GM18520 (cell line): Measurements from ENCODE around the gene CRADD.
"Not testable (repeated sequence)": the region's sequence is repeated elsewhere in the genome, so short reads cannot be mapped to it uniquely, and the experiment has no call there.

Experiments used
- ATAC-seq: cut with Tn5 transposase; IDR thresholded peaks from one replicate; pipeline ENCODE4 v1.9.1; 2021; ENCODE audit not compliant: unreplicated experiment

CRADD gene

DNA sequence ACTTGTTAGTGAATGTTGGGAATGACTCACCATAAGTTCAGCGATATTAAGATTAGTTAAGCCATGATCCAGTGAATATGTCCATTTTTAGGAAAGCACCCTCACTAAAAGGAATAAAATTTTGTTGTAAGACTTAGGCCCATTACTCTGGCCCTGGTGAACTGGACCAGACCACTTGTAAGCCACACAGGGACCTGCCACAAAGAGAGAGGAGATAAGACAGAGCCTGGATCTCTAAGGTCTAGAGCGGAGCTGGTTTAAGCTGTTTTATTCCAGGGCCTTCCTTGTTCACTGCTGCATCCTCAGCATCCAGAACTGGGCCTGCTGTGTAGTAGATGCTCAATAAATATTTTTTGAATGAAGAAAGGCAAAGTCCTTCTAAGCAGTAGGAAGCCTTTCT, 79.1 kb downstream of the CRADD start:
- no peak for ATAC-seq

DNA sequence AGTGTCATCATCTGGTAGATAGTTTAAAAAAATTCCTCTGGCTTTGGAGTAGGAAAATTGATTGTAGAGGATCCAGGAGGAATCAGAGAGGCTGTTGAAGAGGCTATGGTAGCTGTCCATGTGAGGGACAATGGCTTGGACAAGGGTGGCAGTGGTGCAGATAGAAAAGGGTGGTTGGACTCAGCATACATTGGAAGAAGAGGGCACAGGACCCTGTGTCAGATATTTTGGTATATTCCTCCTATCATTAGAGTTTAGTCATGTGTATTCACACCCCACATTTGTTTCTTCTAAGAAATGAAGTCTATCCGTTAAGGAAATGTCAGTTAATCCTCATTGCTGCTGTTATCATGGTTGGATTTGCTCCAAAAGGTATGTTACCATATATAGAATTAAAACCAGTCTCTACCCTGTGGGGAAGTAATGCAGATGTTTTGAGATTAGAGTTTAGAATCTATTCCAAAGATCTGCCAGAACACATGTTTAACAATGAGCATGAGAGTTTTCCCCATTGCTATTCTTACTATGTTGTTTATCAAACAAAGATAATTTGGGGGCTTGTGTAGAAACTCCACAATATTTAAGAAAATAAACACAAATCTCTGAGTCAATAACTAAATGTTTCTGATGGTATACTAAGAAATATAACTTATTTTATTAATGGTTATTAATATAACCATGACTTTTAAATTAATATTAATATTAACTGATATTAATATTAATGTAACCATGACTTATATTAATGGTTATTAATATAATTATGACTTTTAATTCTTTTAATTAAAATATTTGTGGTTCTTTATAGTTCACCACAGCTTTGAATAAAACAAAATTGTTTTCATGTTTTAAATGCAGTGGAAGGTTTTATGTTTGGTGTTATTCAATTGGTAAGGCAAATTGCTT, 80.9 kb downstream of the CRADD start:
- ATAC-seq: no peak

DNA sequence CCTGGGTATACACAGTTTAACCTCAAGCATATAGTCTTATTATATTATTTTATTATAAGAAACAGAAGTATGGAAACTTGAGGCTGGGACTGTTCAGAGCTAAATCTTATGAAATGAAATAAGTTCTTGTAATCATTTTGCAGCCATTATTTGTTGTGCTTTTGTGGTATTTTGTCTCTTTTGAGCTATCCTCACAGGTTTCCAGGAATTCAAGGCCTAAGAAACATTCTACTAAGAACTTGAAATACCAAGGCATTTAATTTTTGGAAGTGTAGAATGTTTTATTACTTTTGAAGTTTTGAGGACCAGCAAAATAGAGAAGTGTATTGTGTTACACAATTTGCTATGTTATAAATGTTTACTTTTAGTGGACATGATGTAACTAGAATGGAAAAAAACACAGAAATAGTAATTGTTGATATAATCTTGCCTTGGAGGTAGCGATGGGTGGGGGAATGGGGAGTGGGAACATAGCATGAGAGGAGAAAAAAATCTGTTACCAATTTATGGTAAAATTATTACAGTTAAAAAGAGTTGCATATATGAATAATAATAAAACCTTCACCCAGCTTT, 81.7 kb downstream of the CRADD start:
- no peak for ATAC-seq

DNA sequence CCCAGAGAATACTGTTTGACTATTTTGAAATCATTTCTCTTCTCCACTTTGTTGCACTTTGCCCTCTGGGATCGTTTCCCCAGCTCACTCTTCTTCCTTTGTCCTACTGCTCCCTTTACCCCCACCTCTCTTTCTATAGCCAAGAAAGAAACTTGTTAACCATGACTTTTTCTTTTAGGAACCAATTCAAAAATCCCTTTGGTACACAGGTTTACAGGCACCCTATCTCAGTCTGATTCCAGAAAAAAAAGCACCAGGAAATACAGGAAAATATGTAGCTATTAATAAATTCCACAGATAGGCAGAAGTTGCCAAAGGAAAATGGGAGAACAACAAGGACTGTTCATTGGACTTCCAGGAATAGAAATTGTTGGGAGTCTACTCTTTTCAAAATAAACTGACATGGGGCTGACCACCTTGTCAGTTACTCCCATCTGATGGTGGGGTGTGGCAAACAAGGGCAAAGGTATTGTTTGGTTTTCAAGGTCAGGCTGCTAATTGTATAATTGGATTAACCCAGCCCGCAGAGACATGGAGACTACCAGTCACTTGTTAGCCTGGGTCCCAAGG, 82.4 kb downstream of the CRADD start:
- no peak for ATAC-seq

DNA sequence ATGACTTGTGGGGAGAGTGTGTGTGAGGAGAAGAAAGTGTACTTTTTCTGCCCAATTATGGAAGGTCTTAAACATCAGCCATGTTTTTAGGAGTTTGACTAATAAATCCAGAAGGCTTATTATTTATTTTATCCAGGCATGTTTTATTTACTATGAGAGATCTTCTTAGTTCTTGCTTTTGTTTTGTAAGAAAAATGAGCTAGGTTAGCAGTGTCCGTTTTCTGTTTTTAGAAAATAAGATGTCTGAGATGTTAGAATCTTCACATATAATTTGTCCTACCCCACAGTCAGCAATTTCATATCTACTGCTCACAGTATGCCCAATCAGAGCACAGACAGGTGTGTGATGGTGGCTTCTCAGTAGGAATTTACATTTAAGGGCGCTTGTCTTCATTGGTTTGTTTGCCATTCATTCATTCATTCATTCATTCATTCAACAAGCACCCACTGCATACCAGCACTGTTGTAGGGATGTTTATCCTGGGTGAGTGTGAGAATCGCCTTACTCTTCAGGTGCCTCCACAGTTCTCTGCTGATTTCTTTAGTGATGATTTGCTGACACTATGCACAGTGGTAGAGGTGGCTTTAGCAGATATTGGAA, 83.2 kb downstream of the CRADD start:
- ATAC-seq: no peak

DNA sequence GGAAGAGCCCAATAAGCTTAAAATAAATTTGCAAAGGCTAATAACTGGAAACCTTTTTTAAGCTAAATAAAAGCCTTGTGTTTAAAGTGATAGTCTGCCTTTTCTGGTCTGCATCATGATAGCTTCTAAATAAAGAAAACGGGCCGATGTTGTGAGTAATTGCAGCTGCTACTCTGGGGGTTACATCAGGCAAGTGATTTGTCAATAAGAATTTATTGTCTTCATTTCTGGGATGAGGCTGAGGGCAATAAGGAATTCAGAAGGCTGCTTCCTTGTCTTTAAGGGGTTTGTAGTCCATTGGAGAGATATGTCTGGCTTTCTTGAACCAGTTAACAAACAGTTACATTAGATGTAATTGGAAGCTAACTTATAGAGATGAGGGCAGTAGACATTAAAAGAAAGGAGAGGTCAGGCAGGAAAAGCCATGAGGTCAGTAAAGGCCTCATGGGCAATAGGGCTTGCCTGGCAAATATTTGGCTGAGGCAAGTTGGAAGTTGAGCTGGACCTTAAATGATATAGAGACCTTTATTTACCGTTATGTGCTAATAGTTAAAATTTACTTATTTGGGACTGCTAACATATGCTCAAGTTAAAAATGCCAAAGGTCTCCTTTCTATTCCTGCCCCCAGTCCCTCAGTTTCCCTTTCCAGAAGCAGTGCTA, 85.0 kb downstream of the CRADD start:
- ATAC-seq: no peak

DNA sequence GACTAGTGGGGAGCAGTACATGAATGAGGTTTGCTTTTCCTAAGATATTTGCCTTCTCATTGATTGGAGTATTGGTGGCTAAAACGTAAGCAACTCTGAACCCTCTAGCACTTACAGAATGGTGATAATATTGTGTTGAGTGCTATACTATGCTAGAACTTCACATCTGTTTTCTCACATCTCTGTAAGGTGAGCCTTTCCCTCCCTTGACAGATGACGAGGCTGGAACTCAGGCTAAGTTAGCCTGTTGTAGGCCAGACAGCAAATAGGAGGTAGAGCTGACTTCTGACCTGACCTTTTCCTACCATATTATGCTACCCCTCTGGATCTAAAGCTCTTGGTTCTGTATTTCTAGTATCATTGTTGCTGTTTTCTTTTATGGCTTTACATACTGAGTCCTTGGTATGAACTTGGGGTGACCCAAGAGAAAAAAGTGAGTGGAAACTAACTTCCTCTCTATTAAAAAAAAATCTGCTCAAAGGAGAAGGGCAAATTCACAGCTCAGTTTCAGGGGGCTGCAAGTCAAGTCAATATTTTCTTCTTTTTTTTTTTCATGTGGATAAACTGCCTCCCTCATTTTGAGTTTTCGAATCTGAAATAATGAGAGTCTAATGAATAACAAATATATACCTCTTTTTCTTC, 85.9 kb downstream of the CRADD start:
- no peak for ATAC-seq

DNA sequence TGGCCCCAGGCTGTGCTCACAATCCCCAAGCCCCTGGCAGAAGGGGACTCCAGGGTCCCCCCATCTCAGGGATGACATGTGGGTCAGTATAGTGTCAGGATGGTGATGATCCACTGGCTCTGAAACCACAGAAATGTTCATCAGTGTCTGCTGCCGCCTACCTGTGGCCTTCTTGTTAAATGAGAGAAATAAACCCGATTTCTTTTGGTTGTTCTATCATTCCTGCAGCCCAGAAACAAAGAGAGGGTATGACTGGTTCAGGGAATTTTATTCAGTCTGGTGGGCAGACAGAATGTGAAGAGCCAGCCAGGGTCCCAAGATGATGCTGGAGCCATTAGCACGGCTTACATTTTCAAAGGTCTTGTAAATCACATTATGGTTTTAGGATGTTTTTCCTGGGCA, 86.6 kb downstream of the CRADD start:
- ATAC-seq: no peak

DNA sequence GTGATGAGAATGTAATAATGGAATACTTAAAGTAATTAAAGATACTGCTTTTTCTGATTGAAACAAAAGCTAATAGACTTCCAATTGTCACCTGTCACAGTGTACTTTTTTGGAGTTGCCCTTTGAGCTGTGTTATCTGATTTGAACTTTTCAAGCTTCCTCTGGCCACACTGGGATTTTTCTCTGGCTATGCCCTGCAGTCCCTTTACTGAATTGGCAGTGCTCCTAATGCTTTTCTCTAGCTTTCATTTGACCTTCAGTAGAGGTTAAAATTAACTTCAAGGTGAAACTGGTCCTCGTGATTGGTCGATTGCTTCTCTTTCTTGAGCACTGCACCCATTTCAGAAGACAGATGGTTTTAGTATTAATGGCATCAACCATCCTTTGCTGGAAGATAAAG, 89.2 kb downstream of the CRADD start:
- no peak for ATAC-seq

DNA sequence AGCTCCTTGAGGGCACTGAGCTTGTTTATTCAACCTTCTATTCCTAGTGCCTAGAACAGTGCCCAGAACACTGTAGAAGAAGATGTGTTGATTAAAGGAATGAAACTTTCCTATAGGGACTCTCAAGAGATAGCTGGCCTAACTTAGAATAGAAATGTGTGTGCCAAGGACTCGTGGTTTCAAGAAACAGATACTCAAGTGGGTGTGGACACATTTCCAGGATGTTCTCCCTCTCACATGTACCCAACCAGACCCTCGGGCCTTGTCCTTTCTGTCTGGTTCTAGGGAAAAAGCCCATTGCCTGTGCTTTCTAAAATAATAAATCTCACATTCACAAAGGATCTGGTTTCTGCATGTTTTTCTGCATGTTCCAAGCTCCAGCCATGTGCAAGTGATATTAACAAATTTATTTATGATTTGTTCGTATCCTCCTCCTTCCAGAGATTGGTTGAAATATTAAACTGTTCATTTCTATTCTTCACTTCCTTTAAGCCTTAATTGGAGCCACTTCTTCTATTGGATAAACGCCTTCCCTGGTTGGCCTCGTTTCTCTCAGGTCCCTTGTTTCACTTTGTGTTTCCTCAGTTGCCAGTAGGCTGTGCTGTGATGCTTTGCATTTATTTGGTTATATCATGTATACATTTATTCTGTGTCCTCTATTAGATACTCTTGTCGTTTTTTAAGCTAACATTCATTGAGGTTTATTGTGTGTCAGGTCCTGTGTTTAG, 89.8 kb downstream of the CRADD start:
- no peak for ATAC-seq

DNA sequence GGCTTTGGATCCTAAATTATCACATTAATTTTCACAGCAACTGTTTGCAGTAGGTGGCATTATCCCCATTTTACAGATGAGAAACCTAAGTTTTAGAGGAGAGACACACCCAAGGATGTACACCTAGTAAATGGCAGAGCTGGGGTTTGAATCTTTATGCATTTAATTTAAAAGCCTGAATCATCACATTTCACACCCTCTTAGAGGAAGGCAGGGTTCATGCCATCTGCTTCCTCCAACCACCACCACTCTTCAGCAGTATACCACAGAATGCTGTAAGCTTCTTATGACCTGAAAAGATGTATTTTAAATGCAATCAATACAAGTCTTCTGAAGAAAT, 90.3 kb downstream of the CRADD start:
- no peak for ATAC-seq

DNA sequence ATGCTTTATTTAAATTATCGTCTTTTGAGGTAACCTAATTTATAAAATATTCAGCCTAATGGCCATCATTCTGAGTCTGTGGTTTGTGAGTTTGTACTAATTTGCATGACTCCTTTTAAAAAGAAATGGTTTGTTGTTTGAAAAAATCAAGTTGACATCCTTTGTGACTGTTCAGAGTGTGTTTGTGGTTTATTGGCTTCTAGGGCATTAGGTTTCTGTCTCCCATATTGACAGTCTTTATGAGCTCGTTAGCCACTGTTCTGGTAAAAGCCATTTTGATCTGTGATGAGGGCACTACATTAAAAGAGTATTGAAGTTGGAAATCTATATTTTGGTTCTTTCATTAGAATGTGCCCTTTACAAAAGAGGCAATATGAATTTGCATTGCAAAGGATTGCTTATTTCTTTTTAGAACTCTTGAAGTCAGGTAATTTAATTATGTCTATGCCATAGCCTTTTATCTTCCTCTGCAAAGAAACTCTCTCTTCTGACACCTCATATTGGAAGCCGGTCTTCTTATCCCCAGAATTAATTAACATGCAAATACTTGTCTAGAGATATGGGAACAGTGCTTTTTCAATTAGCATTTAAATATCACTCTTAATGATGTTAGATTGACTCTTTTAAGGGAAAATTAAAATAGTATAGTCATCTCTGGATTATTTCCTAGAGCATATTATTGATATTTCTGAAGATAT, 95.0 kb downstream of the CRADD start:
- ATAC-seq: no peak

DNA sequence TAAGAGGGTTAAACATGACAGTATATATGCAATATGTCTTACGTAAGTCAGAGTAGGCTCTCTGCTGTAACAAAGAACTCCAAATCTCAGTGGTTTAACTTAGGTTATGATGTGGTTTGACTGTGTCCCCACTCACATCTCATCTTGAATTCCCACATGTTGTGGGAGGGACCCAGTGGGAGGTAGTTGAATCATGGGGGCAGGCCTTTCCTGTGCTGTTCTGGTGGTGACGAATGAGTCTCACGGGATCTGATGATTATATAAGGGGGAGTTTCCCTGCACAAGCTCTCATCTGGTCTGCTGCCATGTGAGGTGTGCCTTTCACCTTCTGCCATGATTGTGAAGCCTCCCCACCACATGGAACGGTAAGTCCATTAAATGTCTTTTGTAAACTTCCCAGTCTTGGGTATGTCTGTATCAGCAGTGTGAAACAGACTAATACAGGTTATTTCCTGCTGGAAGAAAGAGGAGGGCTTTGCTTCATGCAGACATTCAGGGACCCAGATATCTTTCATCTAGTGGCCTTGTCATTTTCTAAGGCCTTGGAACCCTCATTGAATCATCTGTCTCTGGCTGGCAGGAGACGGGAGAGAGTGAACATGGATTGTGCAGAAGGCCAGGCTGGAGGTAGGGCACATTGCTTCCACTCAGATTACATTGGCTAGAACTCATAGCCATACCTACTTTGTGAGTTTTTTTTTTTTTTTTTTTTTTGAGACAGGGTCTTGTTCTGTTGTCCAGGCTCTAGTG, 96.1 kb downstream of the CRADD start:
- no peak for ATAC-seq

DNA sequence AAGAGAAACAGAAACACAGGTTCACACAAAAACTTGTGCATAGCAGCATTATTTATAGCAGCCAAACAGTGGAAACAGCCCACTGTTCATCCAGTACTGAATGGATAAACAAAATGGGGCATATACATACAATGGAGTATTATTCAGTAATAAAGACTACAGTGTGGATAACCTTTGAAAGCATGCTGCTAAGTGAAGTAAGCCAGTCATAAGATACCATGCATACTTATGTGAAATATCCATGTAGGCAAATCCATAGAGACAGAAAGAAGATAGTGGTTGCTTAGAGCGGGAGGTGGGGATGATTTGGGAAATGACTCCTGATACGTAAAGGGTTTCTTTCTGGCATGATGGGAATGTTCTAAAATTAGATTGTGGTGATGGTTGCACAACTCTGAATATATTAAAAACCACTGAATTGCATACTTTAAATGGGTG, 99.4 kb downstream of the CRADD start:
- no peak for ATAC-seq

DNA sequence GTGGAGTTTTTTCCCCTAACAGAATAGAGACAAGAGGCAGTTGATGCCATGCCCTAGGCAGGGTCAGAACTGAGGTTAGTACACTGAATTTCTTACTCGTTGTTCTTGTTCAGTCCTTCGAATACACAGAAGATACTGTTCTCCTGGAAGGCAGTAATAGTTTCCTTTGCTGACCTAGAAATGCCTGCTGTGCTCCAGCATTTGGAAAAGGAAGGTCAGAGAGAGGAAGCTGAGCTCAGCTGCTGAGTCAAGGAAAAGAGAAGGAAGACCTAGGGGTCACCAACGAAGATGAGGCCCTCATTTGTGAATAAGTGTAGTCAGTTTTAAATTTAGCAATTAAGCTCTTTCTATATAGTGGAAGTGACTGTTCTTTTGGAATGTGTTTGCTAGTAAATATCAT, 100.1 kb downstream of the CRADD start:
- ATAC-seq: no peak

DNA sequence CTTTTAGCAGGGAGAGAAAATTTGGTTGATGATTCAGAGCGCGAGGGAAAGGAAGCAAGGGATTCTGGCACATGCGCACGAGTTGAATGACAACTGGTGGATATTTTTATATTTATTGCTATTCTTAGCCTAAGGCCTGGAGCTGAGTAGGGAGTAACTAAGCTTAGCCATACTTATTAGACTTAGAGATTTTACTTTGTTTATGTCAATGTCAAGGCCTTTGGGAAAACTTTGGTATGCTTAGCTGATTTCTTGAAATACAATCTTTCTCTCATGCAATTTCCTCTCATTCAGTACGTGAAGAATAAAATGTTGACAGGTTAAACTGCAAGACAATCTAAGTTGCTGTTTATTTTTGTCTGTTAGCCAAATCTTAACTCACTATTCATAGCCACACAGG, 101.1 kb downstream of the CRADD start:
- ATAC-seq: no peak

DNA sequence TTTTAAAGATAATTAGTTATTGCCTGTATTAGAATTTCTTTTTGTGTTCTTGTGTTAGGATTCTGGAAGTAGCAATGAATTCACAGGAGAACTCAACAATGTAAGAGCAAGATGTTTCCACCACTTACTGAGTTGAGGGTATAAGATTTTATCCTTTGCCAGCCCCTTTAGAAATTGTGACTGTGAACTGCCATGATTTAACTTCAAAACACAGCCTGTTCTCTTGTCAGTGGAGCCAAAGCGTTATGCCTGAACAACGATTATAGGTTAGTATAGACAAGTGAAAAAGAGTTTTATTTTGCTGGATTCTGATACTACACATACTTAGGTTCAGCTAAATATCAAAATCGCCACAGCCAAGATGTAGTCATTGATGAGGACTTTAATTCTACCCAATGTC, 101.6 kb downstream of the CRADD start:
- no peak for ATAC-seq

DNA sequence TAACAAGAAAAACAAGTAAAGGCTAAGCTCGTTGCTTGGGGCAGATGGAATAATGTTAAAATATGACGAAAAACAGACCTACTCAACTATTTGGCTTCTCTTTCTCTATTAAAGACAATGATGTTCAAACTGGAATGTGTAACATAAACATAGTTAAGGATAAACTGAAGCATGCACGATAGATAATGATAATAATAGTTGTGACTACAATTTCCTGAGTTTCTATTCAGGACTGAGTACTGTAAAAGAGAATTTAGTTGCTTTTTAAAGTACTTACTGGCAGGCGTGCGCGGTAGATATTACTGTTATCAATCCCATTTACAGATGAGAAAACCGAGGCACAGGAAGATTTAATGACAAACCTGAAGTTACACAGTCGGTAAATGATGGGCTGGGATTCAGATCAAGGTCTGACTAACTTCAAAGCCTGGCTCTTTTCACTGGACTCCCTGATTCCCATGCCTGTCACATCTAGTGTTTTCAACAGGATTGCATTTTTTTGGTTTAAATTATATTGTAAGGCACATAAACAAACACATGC, 103.0 kb downstream of the CRADD start:
- no peak for ATAC-seq

DNA sequence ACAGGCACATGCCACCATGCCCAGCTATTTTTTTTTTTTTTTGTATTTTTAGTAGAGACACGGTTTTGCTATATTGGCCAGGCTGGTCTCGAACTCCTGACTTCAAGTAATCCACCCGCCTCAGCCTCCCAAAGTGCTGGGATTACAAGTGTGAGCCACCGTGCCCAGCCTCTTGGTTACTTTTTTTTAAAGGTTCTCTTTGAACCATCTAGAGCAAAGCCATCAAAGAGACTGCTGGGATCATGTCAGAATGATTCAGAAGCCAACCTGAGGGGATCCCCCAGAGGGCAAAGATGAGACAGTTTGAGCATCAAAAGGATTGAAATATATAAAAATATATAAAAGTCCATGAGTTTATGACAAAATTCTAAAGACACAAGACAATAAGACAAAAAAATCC, 103.7 kb downstream of the CRADD start:
- not testable (repeated sequence) for ATAC-seq
